Neural cell (in vitro differentiated cells): ENCODE measurements around the gene RITA1. TPM values are rescaled to one million over a fixed set of nuclear protein-coding genes. Genes with fewer than 3 reads are reported as not detected.

Experiments
- H2AFZ ChIP-seq: fragments of 200-600, 300-800 bp; sonication (generic), shearing (Covaris generic); 2 replicates; pipeline ENCODE4 v1.6.0; 2014; ENCODE audit warnings: low read depth, mild to moderate bottlenecking, antibody characterized with exemption, low read length, moderate library complexity
- H3F3A ChIP-seq: fragments of 200-600 bp; shearing (Covaris generic); 2 replicates; pipeline ENCODE4 v1.6.1; 2016; ENCODE audit warnings: mild to moderate bottlenecking, moderate library complexity, mixed read lengths, antibody characterized with exemption, low read length; ENCODE audit not compliant: insufficient read depth, poor library complexity, severe bottlenecking
- H3K27ac ChIP-seq: fragments of 200-600, 300-800 bp; sonication (generic), shearing (Covaris generic); 2 replicates; pipeline ENCODE4 v1.5.1; 2014; ENCODE audit warnings: mild to moderate bottlenecking, low read length, moderate library complexity
- H3K27me3 ChIP-seq: fragments of 300-800, 200-600 bp; sonication (generic), shearing (Covaris generic); 2 replicates; pipeline ENCODE4 v1.6.0; 2014; ENCODE audit warnings: mild to moderate bottlenecking, low read depth, low read length, moderate library complexity; ENCODE audit not compliant: insufficient read depth
- H3K36me3 ChIP-seq: fragments of 300-800, 200-600 bp; sonication (generic), shearing (Covaris generic); 2 replicates; pipeline ENCODE4 v1.5.1; 2014; ENCODE audit warnings: mild to moderate bottlenecking, antibody characterized with exemption, low read length, moderate library complexity; ENCODE audit not compliant: insufficient read depth
- H3K4me2 ChIP-seq: fragments of 300-800, 200-600 bp; sonication (generic), shearing (Covaris generic); 2 replicates; pipeline ENCODE4 v1.6.0; 2014; ENCODE audit warnings: mild to moderate bottlenecking, low read length
- H3K4me3 ChIP-seq: fragments of 300-800, 200-600 bp; sonication (generic), shearing (Covaris generic); 2 replicates; pipeline ENCODE4 v1.5.1; 2014; ENCODE audit warnings: mild to moderate bottlenecking, low read length, moderate library complexity
- H3K79me2 ChIP-seq: fragments of 200-600 bp; shearing (Covaris generic); replicated peaks from 2 replicates; pipeline ENCODE4 v1.6.0; 2014; ENCODE audit warnings: mild to moderate bottlenecking, low read length, moderate library complexity; ENCODE audit not compliant: insufficient read depth
- H3K9ac ChIP-seq: fragments of 300-800, 200-600 bp; sonication (generic), shearing (Covaris generic); 2 replicates; pipeline ENCODE4 v1.6.1; 2016; ENCODE audit warnings: mild to moderate bottlenecking, low read length, mixed read lengths
- H3K9me2 ChIP-seq: fragments of 200-600 bp; shearing (Covaris generic); 2 replicates; pipeline ENCODE4 v1.6.1; 2016; ENCODE audit warnings: mild to moderate bottlenecking, low read length, mixed read lengths; ENCODE audit not compliant: insufficient read depth
- H3K9me3 ChIP-seq: fragments of 200-600, 300-800 bp; sonication (generic), shearing (Covaris generic); 2 replicates; pipeline ENCODE4 v1.6.1; 2016; ENCODE audit warnings: mild to moderate bottlenecking, mixed run types, low read length, moderate library complexity, mixed read lengths
- H4K20me1 ChIP-seq: fragments of 200-600 bp; shearing (Covaris generic); 2 replicates; pipeline ENCODE4 v1.6.1; 2016; ENCODE audit warnings: mild to moderate bottlenecking, mixed run types; ENCODE audit not compliant: insufficient read depth
- CTCF ChIP-seq: fragments of 450-650 bp; IDR thresholded peaks from 2 replicates; pipeline ENCODE4 v1.5.1; 2014; ENCODE audit warnings: antibody characterized with exemption, mild to moderate bottlenecking, moderate library complexity; ENCODE audit not compliant: poor library complexity, severe bottlenecking
- EP300 ChIP-seq: fragments of 450-650 bp; conservative IDR thresholded peaks from 2 replicates; pipeline ENCODE4 v1.6.1; 2014; ENCODE audit warnings: antibody characterized with exemption, mild to moderate bottlenecking, moderate library complexity; ENCODE audit not compliant: poor library complexity, severe bottlenecking
- EZH2 ChIP-seq: fragments of 200-600, 300-800 bp; shearing (Covaris generic), sonication (generic); IDR thresholded peaks from 2 replicates; pipeline ENCODE4 v1.6.1; 2014; ENCODE audit warnings: antibody characterized with exemption, low read length, borderline replicate concordance, mild to moderate bottlenecking; ENCODE audit not compliant: insufficient read depth, poor library complexity, severe bottlenecking
- MXI1 ChIP-seq: fragments of 450-650 bp; conservative IDR thresholded peaks from 2 replicates; pipeline ENCODE4 v1.6.1; 2014; ENCODE audit warnings: antibody characterized with exemption, mild to moderate bottlenecking; ENCODE audit not compliant: poor library complexity, severe bottlenecking
- POLR2AphosphoS5 ChIP-seq: IDR thresholded peaks from 2 replicates; pipeline ENCODE4 v1.6.1; 2012
- RAD21 ChIP-seq: fragments of 450-650 bp; conservative IDR thresholded peaks from 2 replicates; pipeline ENCODE4 v1.6.1; 2014; ENCODE audit warnings: antibody characterized with exemption, mild to moderate bottlenecking, moderate library complexity
- REST ChIP-seq: IDR thresholded peaks from 2 replicates; pipeline ENCODE4 v1.6.1; 2012; ENCODE audit warnings: borderline replicate concordance
- SMC3 ChIP-seq: fragments of 450-650 bp; conservative IDR thresholded peaks from 2 replicates; pipeline ENCODE4 v1.6.1; 2014; ENCODE audit warnings: antibody characterized with exemption, mild to moderate bottlenecking, moderate library complexity; ENCODE audit not compliant: poor library complexity
- TAF1 ChIP-seq: IDR thresholded peaks from 2 replicates; pipeline ENCODE4 v1.6.1; 2012; ENCODE audit warnings: low read depth
- polyA plus RNA-seq: library from polyadenylated mRNA; depleted of rRNA; stranded (reverse); fragments of >200 nt; gene quantifications from 2 replicates; pipeline ENCODE4 v1.2.3, GENCODE V29; 2014

RITA1 gene
- polyA plus RNA-seq, 1 donor from 2014 or later: 23.3 TPM

- Histone ChIP-seq H3K9ac (no peak overlapping the region), H3K36me3 (no peaks in the 10 kb centered on the region), H3K4me2 (no peak overlapping the region), H3F3A (no peaks in the 10 kb centered on the region), H3K79me2 (no peaks in the 10 kb centered on the region), H3K9me3 (no peaks in the 10 kb centered on the region), H3K4me3 (no peak overlapping the region), H3K27ac (no peak overlapping the region), H3K27me3 (no peaks in the 10 kb centered on the region), H4K20me1 (no peaks in the 10 kb centered on the region), H3K9me2 (no peaks in the 10 kb centered on the region), H2AFZ (no peak overlapping the region)
- TF ChIP-seq EZH2: no peak
- no peak for TF ChIP-seq RAD21
- no peak for TF ChIP-seq POLR2AphosphoS5
- TF ChIP-seq MXI1: no peak
- TF ChIP-seq REST: no peak
- no peak for TF ChIP-seq TAF1
- no peak for TF ChIP-seq SMC3
- TF ChIP-seq EP300: no peak
- TF ChIP-seq CTCF: no peak
Observed at GRCh38 chr12:113200021-113200797, 14.7 kb downstream of the RITA1 start.

GRCh38 chr12:113201187-113202177 lies 16.0 kb downstream of the RITA1 start:
- no peaks in the 10 kb centered on the region for H3K9me3 ChIP-seq
- H3K9me2 ChIP-seq: no peaks in the 10 kb centered on the region
- no peak overlapping the region for H2AFZ ChIP-seq
- H3K36me3 ChIP-seq: no peaks in the 10 kb centered on the region
- no peak overlapping the region for H3K4me3 ChIP-seq
- no peaks in the 10 kb centered on the region for H4K20me1 ChIP-seq
- H3F3A ChIP-seq: no peaks in the 10 kb centered on the region
- TF ChIP-seq EP300: no peak
- TF ChIP-seq SMC3: no peak
- no peak for TF ChIP-seq TAF1
- TF ChIP-seq CTCF: no peak
- TF ChIP-seq EZH2: no peak
- TF ChIP-seq POLR2AphosphoS5: no peak
- H3K27ac ChIP-seq: no peak overlapping the region
- H3K79me2 ChIP-seq: no peaks in the 10 kb centered on the region
- no peak overlapping the region for H3K9ac ChIP-seq
- H3K4me2 ChIP-seq: no peak overlapping the region
- H3K27me3 ChIP-seq: no peaks in the 10 kb centered on the region
